GM19239 (cell line): Measurements from ENCODE around the gene GSK3B.

ENCODE experiments used
- DNase-seq: peaks from one replicate; pipeline ENCODE4 v3.0.0; 2011; ENCODE audit warnings: low spot score; ENCODE audit not compliant: insufficient read length
- FAIRE-seq: peaks from 2 replicates; lab custom pipeline; 2011; peaks lifted over from hg19 to GRCh38; lab: Jason Lieb, UNC

GSK3B gene

DNA sequence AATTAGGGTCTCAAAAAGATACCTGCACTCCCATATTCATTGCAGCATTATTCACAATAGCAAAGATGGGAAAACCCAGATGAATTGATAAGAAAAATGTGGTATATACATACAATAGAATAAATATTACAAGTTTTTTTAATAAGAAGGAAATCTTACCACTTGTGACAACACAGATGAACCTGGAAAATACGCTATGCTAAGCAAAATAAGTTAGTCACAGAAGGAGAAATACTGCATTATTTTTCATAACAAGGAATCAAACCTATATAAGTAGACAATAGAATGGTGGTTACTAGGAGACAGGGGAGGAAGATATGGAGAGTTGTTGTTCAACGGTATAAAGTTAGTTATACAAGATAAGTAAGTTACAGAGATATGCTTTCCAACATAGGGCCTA, 130.0 kb downstream of the GSK3B start:
- DNase-seq (no peak), FAIRE-seq (no peak)

- DNase-seq (no peak), FAIRE-seq (no peak)
Measured at GRCh38 chr3:119955972-119956371, 138.3 kb downstream of the GSK3B start.

- DNase-seq (no peak), FAIRE-seq (no peak)
Measured at GRCh38 chr3:119950666-119951325, 143.5 kb downstream of the GSK3B start.

- DNase-seq = no peak
- peak; percentile 45 for FAIRE-seq
Measured at GRCh38 chr3:119945291-119945690, 149.0 kb downstream of the GSK3B start.

DNA sequence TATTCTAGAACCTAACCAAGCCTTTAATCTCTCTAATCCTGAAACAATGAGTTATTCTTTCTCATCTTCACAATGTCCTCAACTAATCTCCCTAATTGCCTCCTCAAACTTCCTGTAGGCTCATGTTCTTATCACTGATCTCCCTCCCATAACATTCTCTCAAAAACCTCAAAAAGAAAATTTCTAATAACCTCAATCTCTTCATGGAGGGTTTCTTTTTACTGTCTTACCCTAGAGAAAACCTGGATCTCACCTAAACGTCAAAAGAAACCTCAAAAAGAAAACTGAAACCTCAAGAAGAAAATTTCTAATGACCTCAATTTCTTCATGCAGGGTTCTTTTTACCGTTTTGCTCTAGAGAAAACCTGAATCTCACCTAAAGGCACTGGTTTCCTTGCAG, 150.2 kb downstream of the GSK3B start:
- FAIRE-seq = no peak
- DNase-seq = peak; percentile 5

- no peak for FAIRE-seq
- no peak for DNase-seq
Measured at GRCh38 chr3:119939077-119939476, 155.2 kb downstream of the GSK3B start.

GRCh38 chr3:119937229-119937628, 157.0 kb downstream of the GSK3B start:
- FAIRE-seq = peak; percentile 97
- DNase-seq = peak; percentile 36

DNA sequence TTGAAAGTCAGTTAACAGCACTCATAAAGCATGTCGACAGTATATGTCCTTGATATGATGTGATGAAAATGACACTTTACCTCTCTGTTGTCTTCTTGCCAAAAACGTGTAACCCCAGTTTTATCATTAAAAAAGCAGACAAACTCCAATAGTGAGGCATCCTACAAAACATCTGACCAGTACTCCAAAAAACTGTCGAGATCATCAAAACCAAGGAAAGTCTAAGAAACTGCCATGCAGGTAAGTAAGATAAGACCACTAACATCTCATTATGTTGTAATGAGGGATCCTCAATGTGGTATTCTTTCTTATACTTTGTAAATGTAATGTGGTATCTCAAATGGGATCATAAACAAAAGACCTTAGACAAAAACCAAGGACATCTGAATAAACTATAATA, 160.0 kb downstream of the GSK3B start:
- DNase-seq (no peak), FAIRE-seq (no peak)

- no peak for DNase-seq
- FAIRE-seq = no peak
Measured at GRCh38 chr3:119933207-119933606, 161.0 kb downstream of the GSK3B start.

DNA sequence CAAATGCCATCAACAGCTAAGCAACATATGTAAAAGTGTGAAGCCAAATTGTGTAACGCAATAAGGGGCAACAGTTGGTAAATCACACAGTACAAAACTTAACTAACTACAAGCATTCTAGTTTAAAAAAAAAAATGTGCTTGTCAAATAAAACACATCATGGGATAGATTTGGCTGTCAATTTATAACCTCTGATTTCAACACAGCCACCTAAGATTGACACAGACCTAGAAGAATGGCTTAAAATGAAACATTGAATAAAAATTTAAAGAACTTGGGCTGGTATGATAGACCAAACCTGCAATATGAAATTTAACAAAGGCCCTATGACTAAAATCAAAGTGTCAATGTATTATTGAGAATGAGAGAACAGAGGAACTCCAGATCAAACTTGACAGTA, 164.0 kb downstream of the GSK3B start:
- no peak for FAIRE-seq
- DNase-seq = no peak

GRCh38 chr3:119927190-119927589, 167.1 kb downstream of the GSK3B start:
- no peak for FAIRE-seq

DNA sequence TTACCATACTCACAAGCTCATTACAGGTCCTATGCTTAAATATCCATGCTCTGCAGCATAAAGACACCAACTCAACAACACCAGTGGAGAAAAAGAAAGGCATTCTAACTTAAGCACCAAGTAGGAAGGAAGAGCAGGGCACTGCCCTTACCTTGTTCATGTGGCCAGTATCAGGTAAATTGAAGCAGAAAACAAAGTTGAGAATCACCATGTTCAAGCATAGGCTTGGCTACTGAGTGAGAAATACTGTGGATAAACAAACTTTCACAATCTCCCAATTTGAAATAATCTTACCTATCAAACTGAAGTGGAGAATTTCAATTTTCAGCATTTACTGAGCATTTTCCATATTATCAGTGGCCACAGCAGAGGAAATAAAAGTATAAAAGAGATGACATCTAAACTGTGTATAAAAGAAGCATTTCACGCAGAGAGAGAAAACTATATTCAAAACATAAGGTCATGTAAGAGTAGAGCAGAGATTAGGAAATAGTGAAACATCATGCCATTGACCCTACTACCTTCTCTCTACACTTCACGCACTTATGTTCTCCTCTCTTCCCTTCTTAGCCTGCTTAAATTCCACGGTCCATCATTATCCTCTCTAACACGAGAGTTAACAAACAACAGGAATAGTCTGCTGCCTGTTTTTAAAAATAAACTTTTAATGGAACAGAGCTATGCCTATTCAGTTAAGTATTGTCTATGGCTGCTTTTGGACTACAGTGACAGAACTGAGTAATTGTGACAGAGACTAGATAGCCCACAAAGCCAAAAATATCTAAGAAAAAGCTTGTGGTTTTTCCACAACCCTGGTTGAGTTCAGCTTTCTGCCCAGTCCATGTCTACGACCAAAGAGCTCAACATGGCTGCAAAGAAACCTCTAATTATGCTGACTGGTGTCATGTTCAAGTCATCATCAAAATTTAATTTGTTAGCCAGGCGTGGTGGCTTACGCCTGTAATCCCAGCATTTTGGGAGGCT, 169.8 kb downstream of the GSK3B start:
- peak; percentile 14 for FAIRE-seq
- no peak for DNase-seq

More at GRCh38 chr3:119927190-119927589, 167.1 kb downstream of the GSK3B start:
- no peak for DNase-seq

- FAIRE-seq = peak; percentile 62
- no peak for DNase-seq
Measured at GRCh38 chr3:119918992-119919933, 175.0 kb downstream of the GSK3B start.

DNA sequence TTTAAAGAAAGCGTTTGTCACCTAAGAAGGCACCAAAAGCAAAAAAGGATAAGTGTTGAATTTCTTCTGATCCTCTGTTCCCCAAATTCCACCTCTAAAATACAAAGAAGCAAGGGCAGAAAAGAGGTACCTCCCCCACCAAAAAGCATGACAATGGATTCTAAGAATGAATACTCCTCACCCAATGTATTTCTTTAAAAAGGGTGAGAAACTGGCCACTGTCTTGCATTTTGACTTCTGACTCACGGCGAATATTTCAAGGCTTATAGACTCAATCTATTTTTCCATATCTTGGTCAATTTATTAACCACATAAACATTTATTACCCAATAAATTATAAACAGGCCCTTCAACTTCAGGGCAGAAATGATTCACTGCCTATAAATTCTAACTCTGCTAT, 181.2 kb downstream of the GSK3B start:
- no peak for FAIRE-seq
- no peak for DNase-seq

DNA sequence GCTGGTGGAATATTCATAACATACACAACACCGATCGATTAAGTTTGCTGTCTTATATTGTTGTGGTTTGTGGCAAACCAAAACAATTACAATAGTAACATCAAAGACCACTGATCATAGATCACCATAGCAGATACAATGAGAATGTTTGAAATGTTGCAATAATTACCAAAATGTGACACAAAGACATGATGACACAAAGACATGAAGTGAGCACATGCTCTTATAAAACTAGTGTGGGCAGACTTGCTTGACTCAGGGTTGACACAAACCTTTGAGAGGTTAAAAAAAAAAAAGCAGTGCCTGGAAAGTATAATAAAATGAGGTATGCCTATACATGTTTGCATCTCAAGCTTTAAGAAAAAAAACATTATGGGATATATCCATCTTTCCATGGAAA, 182.0 kb downstream of the GSK3B start:
- no peak for FAIRE-seq
- no peak for DNase-seq

GRCh38 chr3:119911748-119912147, 182.5 kb downstream of the GSK3B start:
- DNase-seq = no peak
- peak; percentile 81 for FAIRE-seq

DNA sequence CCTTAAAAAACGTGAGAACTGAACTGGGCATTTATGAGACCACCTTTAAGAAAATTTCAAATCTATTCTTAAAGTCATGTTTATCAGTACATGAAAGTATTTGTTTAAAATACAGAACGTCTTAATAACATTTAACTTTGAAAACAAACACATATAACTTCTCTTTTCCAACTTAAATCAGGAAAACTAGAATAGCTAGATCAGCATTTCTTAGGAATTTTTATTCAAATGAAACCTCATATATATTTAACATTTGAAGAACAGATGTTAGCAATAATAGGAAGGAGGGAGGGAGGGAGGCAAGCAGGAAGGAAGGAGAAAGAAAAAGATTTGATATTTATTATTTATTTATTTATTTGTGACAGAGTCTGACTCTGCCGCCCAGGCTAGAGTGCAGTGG, 192.2 kb downstream of the GSK3B start:
- FAIRE-seq (no peak), DNase-seq (no peak)

GRCh38 chr3:119901148-119901547, 193.1 kb downstream of the GSK3B start:
- FAIRE-seq (no peak), DNase-seq (no peak)

DNA sequence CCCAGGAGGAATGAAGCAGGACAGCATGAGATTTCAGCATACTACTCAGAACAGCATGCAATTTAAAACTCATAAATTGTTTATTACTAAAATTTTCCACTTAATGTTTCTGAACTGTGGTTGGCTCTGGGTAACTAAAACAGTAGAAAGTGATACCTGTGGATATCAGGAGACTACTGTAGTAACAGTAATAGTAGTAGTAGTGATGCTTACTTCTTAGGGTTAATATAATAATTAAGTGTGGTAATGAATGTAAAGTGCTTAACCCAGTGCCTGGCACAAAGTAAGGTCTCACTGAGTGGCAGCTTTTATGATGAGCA, 195.1 kb downstream of the GSK3B start:
- no peak for FAIRE-seq

GRCh38 chr3:119898478-119899191, 195.6 kb downstream of the GSK3B start:
- no peak for DNase-seq
- FAIRE-seq = no peak

More for the DNA sequence above, 195.1 kb downstream of the GSK3B start:
- DNase-seq = no peak
